H1 (cell line): Measurements from ENCODE around the gene ADAM12. TPM values are rescaled to one million over a fixed set of nuclear protein-coding genes. Genes with fewer than 3 reads are reported as not detected.

Experiments
- CTCF ChIA-PET: fragments of 300-600 bp; sonication (Branson Sonifier 250); formaldehyde crosslinking; loops from one replicate; lab custom pipeline; 2021; ENCODE audit not compliant: partially characterized antibody; lab: Charles Lee
- POLR2A ChIA-PET: fragments of 300-600 bp; sonication (Branson Sonifier 250); formaldehyde crosslinking; loops from one replicate; lab custom pipeline; 2021; ENCODE audit warnings: inconsistent platforms; ENCODE audit not compliant: partially characterized antibody; lab: Charles Lee
- DNase-seq, 2 experiments: peaks; one replicate each; pipeline versions ENCODE4 v3.0.0 to v3.0.0-alpha.2; 2010 to 2022; ENCODE audit warnings: low spot score in 2 of 2, low read depth in 1 of 2, mixed read lengths in 1 of 2
- FAIRE-seq: peaks from 2 replicates; lab custom pipeline; 2011; peaks lifted over from hg19 to GRCh38; lab: Jason Lieb, UNC
- H2AFZ ChIP-seq: 2 replicates; pipeline ENCODE4 v1.8.1; 2012; ENCODE audit warnings: low read length, inconsistent platforms
- H2AK5ac ChIP-seq: 2 replicates; pipeline ENCODE4 v1.6.1; 2013; ENCODE audit warnings: low read depth, low read length
- H2BK120ac ChIP-seq: replicated peaks from 2 replicates; pipeline ENCODE3; 2013; ENCODE audit warnings: low read depth, low read length, inconsistent platforms
- H2BK12ac ChIP-seq: 2 replicates; pipeline ENCODE4 v1.6.1; 2013; ENCODE audit warnings: low read depth, low read length
- H2BK15ac ChIP-seq: 2 replicates; pipeline ENCODE4 v1.6.1; 2013; ENCODE audit warnings: low read length
- H2BK20ac ChIP-seq: 2 replicates; pipeline ENCODE4 v1.6.1; 2013; ENCODE audit warnings: low read length
- H2BK5ac ChIP-seq: 2 replicates; pipeline ENCODE4 v1.6.1; 2013; ENCODE audit warnings: low read depth, low read length
- H3K14ac ChIP-seq: 2 replicates; pipeline ENCODE4 v1.6.1; 2013; ENCODE audit warnings: inconsistent platforms; ENCODE audit not compliant: insufficient read length
- H3K18ac ChIP-seq: 2 replicates; pipeline ENCODE4 v1.6.1; 2013; ENCODE audit warnings: low read length; ENCODE audit errors: extremely low read depth
- H3K23ac ChIP-seq: 2 replicates; pipeline ENCODE4 v1.6.1; 2013; ENCODE audit warnings: inconsistent platforms; ENCODE audit not compliant: insufficient read length
- H3K23me2 ChIP-seq: 2 replicates; pipeline ENCODE4 v1.6.1; 2013; ENCODE audit warnings: low read depth, low read length
- H3K27ac ChIP-seq: 2 replicates; pipeline ENCODE4 v1.6.1; 2011; ENCODE audit warnings: low read depth, low read length, inconsistent platforms
- H3K27me3 ChIP-seq, 4 experiments: replicated peaks in 1 of 4; 1 replicate in 1 of 4; 2 replicates in 3 of 4; pipeline versions ENCODE4 v1.6.1 to v1.8.1; 2011 to 2013; ENCODE audit warnings: low read length in 3 of 4, mild to moderate bottlenecking in 3 of 4, inconsistent platforms in 2 of 4, mixed read lengths in 2 of 4, moderate library complexity in 1 of 4; ENCODE audit not compliant: control insufficient read depth in 3 of 4, insufficient read depth in 3 of 4; ENCODE audit errors: extremely low read depth in 1 of 4
- H3K36me3 ChIP-seq, 4 experiments: 2 replicates each; pipeline versions ENCODE4 v1.6.1 to v1.8.1; 2011 to 2013; ENCODE audit warnings: mild to moderate bottlenecking in 4 of 4, low read length in 3 of 4, moderate library complexity in 2 of 4, control low read depth in 1 of 4, inconsistent platforms in 1 of 4; ENCODE audit not compliant: insufficient read depth in 4 of 4, control insufficient read depth in 2 of 4
- H3K4ac ChIP-seq: replicated peaks from 2 replicates; pipeline ENCODE3; 2013; ENCODE audit warnings: low read length, low read depth, mixed read lengths, inconsistent platforms; ENCODE audit not compliant: insufficient read length
- H3K4me1 ChIP-seq, 4 experiments: replicated peaks in 1 of 4; 1 replicate in 1 of 4; 2 replicates in 3 of 4; pipeline versions ENCODE4 v1.6.1 to v1.8.1; 2011 to 2013; ENCODE audit warnings: low read length in 3 of 4, inconsistent platforms in 2 of 4, mixed read lengths in 1 of 4; ENCODE audit not compliant: insufficient read depth in 4 of 4, control insufficient read depth in 3 of 4
- H3K4me2 ChIP-seq, 2 experiments: 2 replicates each; pipeline versions ENCODE4 v1.6.1 to v1.8.1; 2011 to 2013; ENCODE audit warnings: low read depth in 2 of 2, low read length in 2 of 2, control low read depth in 1 of 2, inconsistent platforms in 1 of 2, mild to moderate bottlenecking in 1 of 2; ENCODE audit not compliant: insufficient read depth in 1 of 2
- H3K4me3 ChIP-seq, 4 experiments: fragments of 200-600, 300-600 bp in 1 of 4; sonication (generic), shearing (Covaris generic), sonication (Bioruptor Twin) in 1 of 4; 2 replicates each; pipeline versions ENCODE4 v1.5.1 to v1.8.1; 2011 to 2016; ENCODE audit warnings: low read length in 4 of 4, low read depth in 3 of 4, control low read depth in 2 of 4, inconsistent platforms in 2 of 4, mild to moderate bottlenecking in 2 of 4, mixed read lengths in 1 of 4, moderate library complexity in 1 of 4; ENCODE audit not compliant: insufficient read depth in 2 of 4; ENCODE audit errors: extremely low read depth in 1 of 4
- H3K56ac ChIP-seq: replicated peaks from 2 replicates; pipeline ENCODE3; 2013; ENCODE audit warnings: low read depth, mild to moderate bottlenecking, mixed read lengths, low read length, inconsistent platforms; ENCODE audit not compliant: insufficient read length
- H3K79me1 ChIP-seq: 2 replicates; pipeline ENCODE4 v1.6.1; 2013; ENCODE audit warnings: low read depth, low read length, control low read depth
- H3K79me2 ChIP-seq, 2 experiments: 2 replicates each; pipeline versions ENCODE4 v1.6.1 to v1.8.1; 2012 to 2013; ENCODE audit warnings: low read length in 2 of 2, mild to moderate bottlenecking in 2 of 2, inconsistent platforms in 1 of 2; ENCODE audit not compliant: insufficient read depth in 2 of 2, control insufficient read depth in 1 of 2
- H3K9ac ChIP-seq, 4 experiments: replicated peaks in 1 of 4; 1 replicate in 1 of 4; 2 replicates in 3 of 4; pipeline versions ENCODE4 v1.6.1 to v1.8.1; 2011 to 2013; ENCODE audit warnings: low read depth in 3 of 4, low read length in 3 of 4, control low read depth in 2 of 4, mild to moderate bottlenecking in 2 of 4, moderate library complexity in 2 of 4, inconsistent platforms in 1 of 4; ENCODE audit errors: extremely low read depth in 1 of 4
- H3K9me3 ChIP-seq, 2 experiments: 2 replicates each; pipeline versions ENCODE4 v1.6.1 to v1.8.1; 2012 to 2013; ENCODE audit warnings: mild to moderate bottlenecking in 2 of 2, moderate library complexity in 2 of 2, control low read depth in 1 of 2, inconsistent platforms in 1 of 2, low read depth in 1 of 2, low read length in 1 of 2, mixed read lengths in 1 of 2; ENCODE audit not compliant: insufficient read depth in 2 of 2
- H4K20me1 ChIP-seq, 2 experiments: replicated peaks in 1 of 2; 2 replicates each; pipeline versions ENCODE3 to v1.8.1; 2011 to 2013; ENCODE audit warnings: inconsistent platforms in 2 of 2, low read length in 2 of 2, mild to moderate bottlenecking in 1 of 2; ENCODE audit not compliant: insufficient read depth in 2 of 2, control insufficient read depth in 1 of 2
- H4K5ac ChIP-seq: 2 replicates; pipeline ENCODE4 v1.6.1; 2013; ENCODE audit warnings: low read length, low read depth, mixed read lengths, inconsistent platforms; ENCODE audit not compliant: insufficient read length
- H4K8ac ChIP-seq: 2 replicates; pipeline ENCODE4 v1.8.0; 2013; ENCODE audit warnings: mild to moderate bottlenecking, moderate library complexity, low read length, inconsistent platforms; ENCODE audit not compliant: insufficient read depth; ENCODE audit errors: extremely low read depth
- H4K91ac ChIP-seq: replicated peaks from 2 replicates; pipeline ENCODE3; 2013; ENCODE audit warnings: low read length, mixed read lengths, inconsistent platforms; ENCODE audit not compliant: insufficient read length
- ASH2L ChIP-seq: fragments of 200-600, 300-600 bp; sonication (generic); IDR thresholded peaks from one replicate; pipeline ENCODE4 v1.7.1; 2017; ENCODE audit warnings: low read length
- ATF3 ChIP-seq: IDR thresholded peaks from 2 replicates; pipeline ENCODE4 v1.6.1; 2011; ENCODE audit warnings: low read depth, mild to moderate bottlenecking, low read length; ENCODE audit not compliant: insufficient read depth
- CBX8 ChIP-seq: fragments of 300-800, 300-1000 bp; sonication (generic); IDR thresholded peaks from 2 replicates; pipeline ENCODE4 v1.7.1; 2016; ENCODE audit warnings: low read depth, low read length, borderline replicate concordance
- CEBPB ChIP-seq: IDR thresholded peaks from 2 replicates; pipeline ENCODE4 v1.6.1; 2012; ENCODE audit warnings: low read depth, low read length
- CREB1 ChIP-seq: IDR thresholded peaks from 2 replicates; pipeline ENCODE4 v1.6.1; 2012; ENCODE audit warnings: inconsistent platforms
- EGR1 ChIP-seq: IDR thresholded peaks from 2 replicates; pipeline ENCODE4 v1.6.1; 2011; ENCODE audit warnings: low read depth, low read length, borderline replicate concordance
- HDAC6 ChIP-seq: IDR thresholded peaks from one replicate; pipeline ENCODE4 v1.7.1; 2012; ENCODE audit warnings: low read depth, mild to moderate bottlenecking, inconsistent platforms, low read length, moderate library complexity
- KDM4A ChIP-seq: IDR thresholded peaks from one replicate; pipeline ENCODE4 v1.7.1; 2012; ENCODE audit warnings: low read depth, mild to moderate bottlenecking, moderate library complexity, low read length, inconsistent platforms; ENCODE audit not compliant: severe bottlenecking
- NANOG ChIP-seq: IDR thresholded peaks from 2 replicates; pipeline ENCODE4 v1.6.1; 2011; ENCODE audit warnings: low read length, low read depth, mild to moderate bottlenecking, inconsistent platforms; ENCODE audit not compliant: insufficient read depth, poor library complexity, severe bottlenecking
- RFX5 ChIP-seq: IDR thresholded peaks from 2 replicates; pipeline ENCODE4 v1.6.1; 2011; ENCODE audit warnings: low read depth, low read length, improper control_type of control experiment, borderline replicate concordance
- SIRT6 ChIP-seq: IDR thresholded peaks from one replicate; pipeline ENCODE4 v1.7.1; 2012; ENCODE audit warnings: low read length, inconsistent platforms
- SIX5 ChIP-seq: IDR thresholded peaks from 2 replicates; pipeline ENCODE4 v1.6.1; 2011; ENCODE audit warnings: mild to moderate bottlenecking, low read depth, low read length
- SP4 ChIP-seq: IDR thresholded peaks from 2 replicates; pipeline ENCODE4 v1.6.1; 2012; ENCODE audit warnings: low read length, inconsistent platforms
- TCF12 ChIP-seq: IDR thresholded peaks from 2 replicates; pipeline ENCODE4 v1.6.1; 2011; ENCODE audit warnings: low read depth, mild to moderate bottlenecking, low read length
- TEAD4 ChIP-seq: IDR thresholded peaks from 2 replicates; pipeline ENCODE4 v1.6.1; 2012; ENCODE audit warnings: low read depth, low read length, inconsistent platforms, mixed read lengths
- WGBS, 2 experiments: shearing (Covaris generic) in 1 of 2; methylation state at CpG; one replicate each; pipeline versions ENCODE4 v1.1.6 to v1.1.7; 2013 to 2015; ENCODE audit warnings: low lambda C conversion rate in 2 of 2, mixed read lengths in 2 of 2, inconsistent platforms in 1 of 2, low coverage in 1 of 2, missing lambda C conversion rate in 1 of 2; ENCODE audit not compliant: insufficient replicate concordance in 2 of 2, insufficient coverage in 1 of 2, insufficient read length in 1 of 2; ENCODE audit errors: extremely low coverage in 1 of 2, missing lambda C conversion rate in 1 of 2; 5-methylcytosine and 5-hydroxymethylcytosine counted together
- polyA plus RNA-seq, 7 experiments: library from polyadenylated mRNA; depleted of rRNA in 3 of 7; stranded (reverse) in 5 of 7; unstranded in 2 of 7; fragments of >200 nt in 5 of 7; fragments of 200-250 nt in 2 of 7; gene quantifications; 1 replicate in 5 of 7; 2 replicates in 1 of 7; 4 replicates in 1 of 7; pipeline versions ENCODE4 v1.2.1 to v1.2.3, GENCODE V29; 2011 to 2013; ENCODE audit warnings: missing spikeins in 2 of 7, mixed read lengths in 2 of 7
- total RNA-seq: library from RNA; stranded (reverse); fragmentation: NEBNext Ultra II Directional; extraction: Animal tissue kit (Norgen Biotek cat#: 25700); gene quantifications from 2 replicates; pipeline ENCODE4 v1.2.1, GENCODE V29; 2021

ADAM12 gene
- total and polyA plus RNA-seq, 2 of the 8 experiments (the other 6 are each of a cell fraction or from before 2014, with no cell fraction given) = 0.07 to 0.17 TPM

GRCh38 chr10:126157189-126157588, 231.1 kb downstream of the ADAM12 start:
- Histone ChIP-seq H2BK12ac (0 out of 2 replicates have a peak overlapping the region, but pooled peaks have one; percentile 71), H2BK20ac (0 out of 2 replicates have a peak overlapping the region, but pooled peaks have one; percentile 9), H2AK5ac (no peak overlapping the region), H3K4me2 (no peak overlapping the region), H2BK120ac (no peak overlapping the region), H3K79me1 (no peaks in the 10 kb centered on the region), H3K56ac (no peak overlapping the region), H3K14ac (no peak overlapping the region), H3K9me3 (no peaks in the 10 kb centered on the region), H4K5ac (no peak overlapping the region), H3K23ac (no peak overlapping the region), H3K27me3 (no peaks in the 10 kb centered on the region; a peak in 1 of 7 replicates), H3K79me2 (no peaks in the 10 kb centered on the region), H2BK5ac (0 out of 2 replicates have a peak overlapping the region, but pooled peaks have one; percentile 26), H3K23me2 (no peaks in the 10 kb centered on the region), H4K20me1 (no peaks in the 10 kb centered on the region), H3K4ac (no peak overlapping the region), H3K36me3 (no peaks in the 10 kb centered on the region), H2AFZ (0 out of 2 replicates have a peak overlapping the region, but pooled peaks have one; percentile 49), H4K8ac (peak overlapping the region; percentile 11; the same call in 1 of the 2 replicates), H4K91ac (peak overlapping the region; percentile 14), H2BK15ac (no peak overlapping the region), H3K18ac (no peak overlapping the region; the same call in 1 of the 2 replicates), H3K4me1 (peaks cover 15 to 31% (median 30%) of the 10 kb centered on the region in 4 experiments), H3K27ac (no peak overlapping the region), H3K4me3 (no peak overlapping the region), H3K9ac (no peak overlapping the region)
- no peak for FAIRE-seq
- DNase-seq = no peak
- ChIA-PET CTCF (interaction anchor here (0.6 to 2.2 kb wide), 10 partner anchors 8 to 301 kb away, joined by 3 to 7 read pairs (median 3); no protein-coding TSS in a partner anchor), POLR2A (no interaction called here)
- 69% methylated on average over 4 of the region's 5 CpGs; no CpG with 5 or more reads in 1 of the 2 experiments for WGBS, 2 experiments
- TF ChIP-seq SP4 (no peak), KDM4A (no peak), NANOG (no peak), ASH2L (no peak), TCF12 (no peak), SIX5 (no peak), HDAC6 (no peak), CBX8 (no peak), EGR1 (no peak), CREB1 (no peak), ATF3 (no peak), SIRT6 (no peak), RFX5 (no peak), CEBPB (no peak), TEAD4 (no peak)
